Nucleus accumbens (tissue), 56 donors: Measurements from ENCODE around the gene GPR37L1.
A peak's percentile ranks its signal among the peaks of the same experiment; 100 is the strongest.
"Not testable (repeated sequence)": the region's sequence is repeated elsewhere in the genome, so short reads cannot be mapped to it uniquely, and the experiment has no call there.

Experiments used
- DNase-seq, 56 donors: peaks; one replicate each; lab custom pipeline; 2025; lab: John Stamatoyannopoulos, UW

Gene GPR37L1

DNA sequence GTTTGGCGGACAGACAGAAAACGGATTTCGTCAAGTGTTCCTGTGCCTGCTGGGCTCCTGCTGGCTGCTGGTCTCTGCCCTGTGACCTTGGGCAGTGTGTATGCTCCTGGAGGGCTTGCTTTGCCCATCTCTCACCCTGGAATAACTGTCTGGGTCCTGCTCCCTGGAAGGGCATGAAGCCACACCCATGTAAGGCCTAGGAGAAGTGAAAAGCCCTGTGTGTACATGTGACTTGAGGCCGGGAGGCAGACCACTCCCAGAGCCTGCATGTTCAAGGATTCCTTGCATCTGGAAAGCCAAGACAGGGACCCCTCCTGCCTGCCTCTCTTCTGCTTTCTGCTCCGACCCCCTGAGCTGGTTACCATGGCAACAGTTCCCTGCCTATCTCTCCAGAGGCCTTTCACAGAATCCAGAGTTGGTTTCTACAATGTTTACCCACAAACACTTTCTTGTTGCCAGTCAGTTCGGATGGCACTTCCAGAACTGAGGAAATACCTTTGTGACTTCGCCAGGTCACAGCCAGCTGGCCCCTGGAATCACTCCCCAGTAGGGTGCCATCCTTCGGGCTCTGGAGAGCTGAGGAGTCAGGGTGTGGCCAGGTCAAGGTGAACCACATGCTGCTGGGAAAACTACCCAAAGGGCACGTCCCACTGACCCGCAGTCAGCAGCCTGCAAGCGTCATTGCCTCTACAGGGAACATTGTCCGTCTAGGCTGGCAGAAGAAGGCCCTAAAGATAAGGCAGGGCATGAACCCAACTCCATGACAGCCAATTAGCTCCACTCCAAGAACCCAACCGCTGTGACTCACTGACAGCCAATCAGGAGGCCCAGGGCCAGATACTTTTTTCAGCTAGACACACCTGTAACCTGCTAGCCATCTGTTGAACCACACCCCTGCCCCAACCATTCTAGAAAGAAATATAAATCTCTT, 14.7 kb upstream of the GPR37L1 start:
- no peak for DNase-seq

DNA sequence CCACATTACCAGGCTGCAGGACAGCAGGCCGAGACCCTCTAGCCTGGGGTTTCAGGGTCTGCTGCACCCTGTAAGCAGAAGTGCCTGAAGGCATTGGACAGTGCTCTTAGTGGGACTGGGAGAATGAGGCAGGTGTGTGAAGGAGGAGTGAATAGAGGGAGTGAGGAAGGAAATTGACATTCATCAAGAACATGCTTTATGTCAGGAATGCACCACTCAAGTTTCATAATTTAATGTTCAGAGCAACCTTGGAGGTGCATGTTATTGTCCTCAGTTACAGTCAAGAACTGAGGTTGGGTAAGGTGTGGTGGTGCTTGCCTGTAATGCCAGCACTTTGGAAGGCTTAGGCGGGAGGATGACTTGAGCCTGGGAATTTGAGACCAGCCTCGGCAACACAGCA, 11.7 kb upstream of the GPR37L1 start:
- DNase-seq: no peak

DNA sequence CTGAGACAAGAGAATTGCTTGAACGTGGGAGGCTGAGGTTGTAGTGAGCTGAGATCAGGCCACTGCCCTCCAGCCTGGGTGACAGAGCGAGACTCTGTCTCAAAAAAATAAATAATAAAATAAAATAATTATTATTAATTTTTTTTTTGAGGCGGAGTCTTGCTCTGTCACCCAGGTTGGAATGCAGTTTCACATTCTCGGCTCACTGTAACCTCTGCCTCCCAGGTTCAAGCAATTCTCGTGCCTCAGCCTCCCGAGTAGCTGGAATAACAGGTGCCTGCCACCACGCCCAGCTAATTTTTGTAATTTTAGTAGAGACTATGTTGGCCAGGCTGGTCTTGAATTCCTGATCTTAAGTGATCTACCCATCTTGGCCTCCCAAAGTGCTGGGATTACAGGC, 11.1 kb upstream of the GPR37L1 start:
- DNase-seq: not testable (repeated sequence)

DNA sequence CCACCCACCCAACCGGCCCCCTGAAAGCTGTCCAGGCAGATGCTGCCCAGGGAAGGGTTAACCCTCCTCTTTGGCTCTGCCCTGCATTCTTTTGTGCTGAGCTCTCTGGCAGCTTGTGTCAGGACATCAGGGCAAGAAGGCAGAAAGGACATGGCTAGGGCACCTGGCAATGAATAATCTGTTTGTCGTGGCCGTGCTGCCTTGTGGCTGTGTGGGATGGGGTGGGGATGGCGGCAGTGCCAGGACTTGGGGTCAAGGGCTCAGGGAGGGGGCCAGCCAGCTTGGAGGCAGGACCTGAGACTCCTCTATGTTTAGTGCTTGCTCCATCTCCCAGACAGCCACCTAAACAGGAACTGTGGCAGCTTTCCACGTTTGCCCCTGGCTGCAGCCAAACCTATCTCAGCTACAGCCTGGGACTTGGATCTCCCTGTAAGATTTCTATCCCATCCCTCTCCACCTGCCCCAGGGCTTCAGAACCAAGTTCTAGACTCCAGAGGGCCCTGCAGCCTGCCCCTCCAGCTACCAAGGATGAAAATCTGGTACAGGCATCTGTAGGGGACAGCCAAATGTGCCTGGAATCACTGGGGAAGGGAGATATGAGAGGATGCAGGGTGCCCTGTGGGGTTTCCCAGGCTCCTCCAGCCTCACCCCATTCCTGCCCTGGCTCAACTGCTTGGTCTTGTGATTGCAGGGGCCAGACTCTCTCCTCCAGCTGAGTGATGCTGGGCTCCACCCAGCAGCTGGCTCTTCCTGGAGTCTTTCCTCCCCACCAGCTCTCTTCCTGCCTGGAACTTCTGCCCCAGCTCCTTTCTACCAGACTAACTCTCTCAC, 9.6 kb upstream of the GPR37L1 start:
- no peak for DNase-seq

DNA sequence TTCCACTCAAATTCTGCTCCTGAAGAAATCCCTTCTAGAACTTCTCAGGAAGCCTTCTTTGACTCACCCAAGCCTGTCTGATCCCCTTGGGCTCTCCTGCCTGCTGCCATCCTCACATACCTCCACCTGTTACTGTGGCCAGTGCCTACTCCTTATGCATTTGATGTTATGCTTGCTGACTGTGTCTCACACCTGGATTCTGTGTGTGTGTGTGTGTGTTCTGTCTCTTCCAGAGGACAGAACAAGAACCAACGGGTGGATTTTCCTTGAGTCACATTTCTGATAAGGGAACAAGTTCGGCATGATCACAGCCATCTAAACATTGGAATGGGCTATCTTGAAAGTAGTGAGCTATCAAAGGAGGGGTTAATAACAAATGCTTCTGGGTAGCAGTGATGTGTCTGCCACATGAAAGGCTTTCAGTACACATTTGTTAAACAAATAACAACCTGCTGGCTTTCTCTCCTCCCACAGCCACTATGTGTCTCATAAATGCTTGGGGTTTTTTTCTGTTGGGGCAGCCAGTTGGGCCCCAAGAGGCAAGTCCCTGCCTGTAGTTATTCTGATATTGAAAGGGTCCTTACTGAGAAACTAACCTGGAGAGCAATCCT, 8.9 kb upstream of the GPR37L1 start:
- no peak for DNase-seq

DNA sequence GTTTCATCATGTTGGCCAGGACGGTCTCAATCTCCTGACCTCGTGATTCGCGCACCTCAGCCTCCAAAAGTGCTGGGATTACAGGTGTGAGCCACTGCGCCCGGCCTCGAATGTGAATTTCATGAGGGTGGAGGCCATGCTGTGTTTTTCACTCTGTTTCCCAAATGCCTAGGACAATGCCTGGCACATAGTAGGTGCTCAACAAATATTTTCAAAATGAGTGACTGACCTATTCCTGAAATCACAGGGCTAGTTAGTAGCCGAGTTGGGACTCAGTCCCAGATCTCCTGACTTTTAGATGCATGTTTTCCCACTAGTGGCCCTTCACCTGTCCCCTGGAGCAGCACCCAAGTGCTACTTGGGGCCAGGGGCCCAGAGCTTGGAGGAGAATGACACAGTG, 6.4 kb upstream of the GPR37L1 start:
- no peak for DNase-seq

DNA sequence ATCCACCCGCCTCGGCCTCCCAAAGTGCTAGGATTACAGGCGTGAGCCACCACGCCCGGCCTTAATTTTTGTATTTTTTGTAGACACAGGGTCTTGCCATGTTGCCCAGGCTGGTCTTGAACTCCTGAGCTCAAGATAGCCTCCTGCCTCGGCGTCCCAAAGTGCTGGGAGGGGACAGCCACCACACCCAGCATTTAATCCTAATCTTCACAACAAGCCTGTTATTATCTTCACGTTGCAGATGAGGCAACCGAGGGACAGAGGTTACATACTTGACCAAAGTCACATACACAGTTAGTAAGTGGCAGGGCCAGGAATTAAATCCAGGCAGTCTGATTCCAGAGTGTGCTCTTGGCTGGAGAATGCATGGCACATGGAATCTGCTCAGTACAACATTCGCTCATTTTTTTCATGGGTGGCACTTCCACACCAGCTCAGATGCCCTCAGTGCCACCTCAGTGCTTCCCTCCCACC, 4.8 kb upstream of the GPR37L1 start:
- no peak for DNase-seq

DNA sequence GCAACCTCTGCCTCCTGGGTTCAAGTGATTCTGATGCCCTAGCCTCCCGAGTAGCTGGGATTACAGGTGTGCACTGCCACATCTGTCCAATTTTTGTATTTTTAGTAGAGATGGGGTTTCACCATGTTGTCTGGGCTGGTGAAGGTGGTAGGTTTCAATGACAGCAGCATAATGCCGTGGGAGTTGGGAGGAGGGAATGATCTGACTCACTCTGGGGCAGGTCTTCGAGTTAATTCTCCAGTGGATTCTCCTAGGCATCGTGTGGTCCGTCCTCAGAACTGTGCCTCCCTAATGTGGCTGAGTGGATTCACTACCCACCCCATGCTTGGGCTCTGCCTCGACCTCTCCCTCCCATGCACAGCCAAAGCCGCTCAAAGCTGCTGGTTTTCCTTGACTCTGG, 1.7 kb upstream of the GPR37L1 start:
- peak in 1 of 56 donors; percentile 30 for DNase-seq

DNA sequence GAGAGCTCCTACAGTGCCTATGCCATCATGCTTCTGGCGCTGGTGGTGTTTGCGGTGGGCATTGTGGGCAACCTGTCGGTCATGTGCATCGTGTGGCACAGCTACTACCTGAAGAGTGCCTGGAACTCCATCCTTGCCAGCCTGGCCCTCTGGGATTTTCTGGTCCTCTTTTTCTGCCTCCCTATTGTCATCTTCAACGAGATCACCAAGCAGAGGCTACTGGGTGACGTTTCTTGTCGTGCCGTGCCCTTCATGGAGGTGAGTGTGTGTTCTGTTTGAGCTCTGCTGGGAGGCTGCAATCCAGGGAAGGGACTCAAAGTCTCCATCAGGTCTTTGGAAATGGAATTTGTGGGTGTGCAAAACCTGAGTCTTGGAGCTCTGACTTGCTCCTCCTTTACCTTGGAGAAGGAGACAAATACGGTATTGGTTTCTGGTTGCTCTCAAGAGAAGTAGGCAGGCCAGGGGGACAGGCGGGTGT, 658 bp downstream of the GPR37L1 start:
- DNase-seq: peak in 9 of 56 donors; percentile 43 to 64 (median 56)

DNA sequence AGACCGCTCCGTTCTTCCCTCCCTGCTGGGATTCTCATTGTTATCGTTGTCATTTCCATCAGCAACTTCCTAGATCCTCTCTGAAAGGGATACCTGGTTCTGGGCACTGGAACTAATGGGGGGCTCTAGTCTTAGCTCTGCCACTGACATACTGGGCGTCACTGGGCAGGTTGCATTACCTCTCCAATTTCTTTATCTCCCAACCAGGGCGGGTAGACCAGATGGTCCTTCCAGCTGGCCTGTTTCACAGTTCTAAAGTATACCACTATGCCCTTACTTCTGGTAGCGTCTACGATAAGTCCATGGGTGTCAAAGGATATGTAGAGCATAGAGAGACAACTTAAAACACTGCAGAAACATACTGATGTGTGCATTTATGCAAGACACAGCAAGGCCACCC, 1.4 kb downstream of the GPR37L1 start:
- DNase-seq: peak in 2 of 56 donors; percentile 49 to 59

DNA sequence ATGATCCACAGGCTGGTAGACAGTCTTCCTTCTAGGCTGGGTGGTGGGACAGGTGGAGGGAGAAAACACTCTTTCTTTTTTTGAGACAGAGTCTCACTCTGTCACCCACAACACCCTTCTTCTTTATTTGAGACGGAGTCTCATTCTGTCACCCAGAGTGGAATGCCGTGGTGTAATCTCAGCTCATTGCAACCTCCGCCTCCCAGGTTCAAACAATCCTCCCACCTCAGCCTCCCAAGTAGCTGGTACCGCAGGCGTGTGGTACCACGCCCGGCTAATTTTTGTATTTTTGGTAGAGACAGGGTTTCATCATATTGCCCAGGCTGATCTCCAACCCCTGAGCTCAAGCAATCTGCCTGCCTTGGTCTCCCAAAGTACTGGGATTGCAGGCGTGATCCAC, 2.9 kb downstream of the GPR37L1 start:
- no peak for DNase-seq

DNA sequence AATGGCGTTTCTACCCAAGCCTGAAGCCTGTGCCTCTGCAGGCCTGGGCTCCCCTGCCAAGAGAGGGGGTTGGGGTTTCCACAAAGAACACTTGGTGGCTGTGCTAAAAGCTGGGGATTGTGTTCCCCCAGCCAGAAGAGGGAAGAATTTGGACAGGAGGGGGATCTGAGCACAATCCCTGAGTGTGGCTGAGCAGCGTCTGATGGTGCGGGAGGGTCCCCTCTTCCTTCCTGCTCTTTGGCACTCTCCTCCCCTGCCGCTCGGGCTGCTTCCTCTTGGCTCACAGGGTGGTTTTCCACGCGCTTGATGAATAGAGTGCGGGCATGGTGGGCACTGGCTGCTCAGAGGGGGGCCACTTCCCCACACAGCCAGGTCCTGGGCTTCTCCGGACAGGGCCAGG, 3.7 kb downstream of the GPR37L1 start:
- peak in 47 of 56 donors; percentile 19 to 88 (median 59) for DNase-seq

DNA sequence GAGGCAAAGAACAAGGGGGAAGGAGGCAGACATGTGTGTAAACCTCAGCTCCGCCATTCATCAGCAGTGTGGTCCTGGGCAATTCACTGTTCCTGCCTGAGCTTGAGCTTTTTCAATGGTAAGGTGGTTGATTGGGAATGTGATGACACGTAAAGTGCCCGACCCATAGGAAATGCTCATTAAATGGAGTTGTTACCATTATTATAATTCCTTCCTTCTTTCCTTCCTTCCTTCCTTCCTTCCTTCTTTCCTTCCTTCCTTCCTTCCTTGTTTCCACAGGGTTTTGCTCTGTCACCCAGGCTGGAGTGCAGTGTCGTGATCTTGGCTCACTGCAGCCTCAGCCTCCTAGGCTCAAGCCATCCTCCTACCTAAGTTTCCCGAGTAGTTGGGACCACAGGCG, 4.3 kb downstream of the GPR37L1 start:
- DNase-seq: no peak

DNA sequence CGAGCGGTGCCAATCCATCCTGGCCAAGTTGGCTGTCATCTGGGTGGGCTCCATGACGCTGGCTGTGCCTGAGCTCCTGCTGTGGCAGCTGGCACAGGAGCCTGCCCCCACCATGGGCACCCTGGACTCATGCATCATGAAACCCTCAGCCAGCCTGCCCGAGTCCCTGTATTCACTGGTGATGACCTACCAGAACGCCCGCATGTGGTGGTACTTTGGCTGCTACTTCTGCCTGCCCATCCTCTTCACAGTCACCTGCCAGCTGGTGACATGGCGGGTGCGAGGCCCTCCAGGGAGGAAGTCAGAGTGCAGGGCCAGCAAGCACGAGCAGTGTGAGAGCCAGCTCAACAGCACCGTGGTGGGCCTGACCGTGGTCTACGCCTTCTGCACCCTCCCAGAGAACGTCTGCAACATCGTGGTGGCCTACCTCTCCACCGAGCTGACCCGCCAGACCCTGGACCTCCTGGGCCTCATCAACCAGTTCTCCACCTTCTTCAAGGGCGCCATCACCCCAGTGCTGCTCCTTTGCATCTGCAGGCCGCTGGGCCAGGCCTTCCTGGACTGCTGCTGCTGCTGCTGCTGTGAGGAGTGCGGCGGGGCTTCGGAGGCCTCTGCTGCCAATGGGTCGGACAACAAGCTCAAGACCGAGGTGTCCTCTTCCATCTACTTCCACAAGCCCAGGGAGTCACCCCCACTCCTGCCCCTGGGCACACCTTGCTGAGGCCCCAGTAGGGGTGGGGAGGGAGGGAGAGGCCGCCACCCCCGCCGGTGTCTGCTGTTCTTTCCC, 5.3 kb downstream of the GPR37L1 start:
- no peak for DNase-seq

DNA sequence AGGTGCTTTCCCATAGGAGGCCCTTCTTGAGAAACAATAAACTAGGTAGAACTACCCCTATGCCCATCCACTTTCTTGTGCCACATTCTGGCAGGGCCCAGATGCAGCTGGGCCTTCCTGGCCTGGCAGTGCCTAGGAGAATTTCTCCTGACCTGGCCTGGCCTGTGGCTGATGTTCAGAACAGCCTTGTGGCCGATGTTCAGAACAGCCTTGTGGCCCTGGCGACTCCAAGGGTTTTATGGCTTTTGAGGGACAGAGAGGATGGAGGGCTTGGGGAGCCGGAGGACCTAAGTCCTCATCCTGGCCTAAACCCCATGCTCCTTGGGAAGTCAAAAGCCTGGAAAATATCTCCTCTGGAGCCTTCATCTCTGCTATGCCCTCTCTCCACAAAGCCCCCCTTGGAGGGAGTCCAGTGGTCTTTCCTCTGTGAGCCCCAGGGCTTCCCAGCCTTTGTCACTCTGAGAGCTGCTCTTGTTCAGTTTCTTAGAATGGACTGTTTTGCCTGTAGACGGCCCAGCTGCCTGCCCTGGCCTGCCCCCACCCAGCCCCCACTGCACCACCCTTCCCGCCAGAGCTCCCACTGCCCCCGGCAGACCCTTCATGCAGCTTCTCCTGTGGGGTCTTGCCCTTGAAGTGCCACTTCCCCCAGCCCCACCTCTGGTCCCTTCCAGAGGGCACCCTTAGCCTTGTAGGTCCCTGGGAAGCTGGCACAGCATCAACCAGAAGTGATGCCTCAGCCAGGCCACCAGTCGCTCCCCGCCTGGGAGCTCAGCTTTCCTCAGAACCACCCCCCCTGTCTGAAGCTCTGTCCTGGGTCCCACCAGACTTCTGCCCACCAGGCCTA, 7.0 kb downstream of the GPR37L1 start:
- peak in 49 of 56 donors; percentile 59 to 99 (median 85) for DNase-seq

DNA sequence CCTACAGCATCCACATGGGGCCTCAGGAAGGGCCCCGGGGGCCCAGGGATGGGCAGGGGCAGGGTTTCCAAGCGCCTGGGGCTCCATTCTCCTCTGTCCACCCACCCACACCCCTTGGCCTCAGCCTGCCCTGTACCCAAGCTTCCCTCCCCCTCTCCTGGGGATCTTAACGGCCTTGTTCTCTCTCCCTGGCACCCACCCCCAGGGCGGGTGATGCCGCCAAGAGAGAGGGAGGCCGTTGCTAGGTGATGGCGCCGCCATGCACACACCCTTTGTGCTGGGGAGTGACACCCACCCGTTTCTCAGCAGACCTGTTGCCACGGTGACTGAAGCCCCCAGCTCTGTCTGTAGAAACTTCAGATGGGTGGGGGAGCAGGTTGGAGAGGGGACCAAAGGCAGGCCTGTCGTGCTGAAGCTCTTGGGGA, 7.6 kb downstream of the GPR37L1 start:
- peak; percentile 67 to 99 (median 92) for DNase-seq

DNA sequence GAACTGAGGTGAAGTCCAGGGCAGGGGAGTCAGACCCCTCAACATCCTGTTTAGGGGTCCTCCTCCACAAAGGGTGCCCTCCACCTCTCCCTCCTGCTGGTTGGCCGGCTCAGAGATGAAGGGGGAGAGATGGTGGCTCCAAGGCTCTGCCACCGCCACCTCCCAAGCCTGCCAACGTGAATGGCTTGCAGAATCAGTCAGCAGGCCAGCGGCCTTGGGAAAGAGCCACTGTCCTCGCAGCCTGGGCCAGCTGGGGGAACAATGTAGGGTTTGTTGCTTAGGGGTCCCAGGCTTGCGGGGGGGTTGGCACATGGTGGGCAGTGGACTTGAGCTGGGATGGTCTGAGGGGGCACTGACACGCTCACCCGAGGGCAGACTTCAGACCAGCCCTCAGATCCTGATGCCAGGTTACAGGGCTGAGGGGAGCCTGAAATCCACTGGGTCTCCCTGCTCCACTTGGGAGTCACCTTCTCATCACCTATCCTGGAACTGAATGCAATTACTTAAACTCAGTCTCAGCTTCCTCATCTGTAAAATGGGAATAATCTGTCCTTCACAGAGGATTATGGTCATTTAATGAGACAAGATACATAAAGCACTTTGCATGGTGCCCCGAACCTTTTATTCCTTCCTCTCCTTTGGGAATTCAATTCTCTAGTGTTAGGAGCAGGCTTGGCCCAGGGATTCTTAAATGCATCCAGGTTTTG, 8.3 kb downstream of the GPR37L1 start:
- peak in 55 of 56 donors; percentile 67 to 97 (median 89) for DNase-seq
